Mammary epithelial cell (primary cell): ENCODE results near the gene SUMF1.

Experiments used
- EZH2 ChIP-seq: IDR thresholded peaks from 2 replicates; pipeline ENCODE4 v1.6.1; 2012; ENCODE audit warnings: low read length, inconsistent platforms, borderline replicate concordance
- TF ChIP-seq, protein P1 (sequence below), 2 donors: IDR thresholded peaks in 1 of 2; conservative IDR thresholded peaks in 1 of 2; 2 replicates each; pipeline ENCODE4 v1.5.1; 2011 to 2012; ENCODE audit warnings: inconsistent platforms in 2 of 2, low read length in 2 of 2, mild to moderate bottlenecking in 2 of 2, control low read depth in 1 of 2, low read depth in 1 of 2; ENCODE audit not compliant: insufficient read depth in 1 of 2; ENCODE audit errors: extremely low read depth in 1 of 2

DNA sequence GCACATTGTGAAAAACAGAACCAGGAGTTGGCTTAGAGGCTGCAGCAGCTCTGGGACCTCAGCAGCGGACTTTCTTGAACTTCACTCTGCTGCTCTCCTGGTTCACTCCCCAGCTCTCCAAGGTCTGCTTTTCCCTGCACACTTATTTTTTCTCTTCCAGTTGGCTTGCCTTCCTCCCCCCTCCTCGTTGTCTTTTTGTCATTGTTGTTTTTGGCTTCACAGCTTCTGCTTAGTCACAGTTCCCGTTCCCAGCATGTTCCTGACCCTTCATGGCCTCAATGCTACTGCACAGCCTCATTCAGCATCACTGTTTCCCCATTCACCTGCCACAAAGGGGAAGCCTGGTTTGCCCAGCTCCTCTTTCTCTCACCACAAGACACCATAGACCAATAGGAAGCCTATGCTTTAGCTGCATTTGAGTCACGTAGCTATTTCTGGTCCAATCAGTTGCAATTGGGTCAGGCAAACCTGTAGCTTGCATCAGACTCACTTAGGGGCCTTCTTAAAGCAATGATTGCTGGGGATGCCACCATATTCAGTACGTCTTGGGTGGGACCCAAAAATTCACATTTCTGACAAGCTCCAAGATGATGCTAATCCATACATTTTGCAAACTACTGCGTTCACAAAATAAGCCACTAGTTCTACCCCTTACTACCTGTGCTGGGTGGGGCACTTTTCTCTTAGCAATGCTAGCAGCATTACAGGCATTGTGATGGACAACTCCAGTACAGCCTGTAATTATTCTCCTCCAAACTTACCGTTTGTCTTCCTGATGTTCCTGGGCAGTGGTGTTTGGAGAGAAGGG is 7.8 kb upstream of the SUMF1 start:
- TF ChIP-seq, protein P1, sequence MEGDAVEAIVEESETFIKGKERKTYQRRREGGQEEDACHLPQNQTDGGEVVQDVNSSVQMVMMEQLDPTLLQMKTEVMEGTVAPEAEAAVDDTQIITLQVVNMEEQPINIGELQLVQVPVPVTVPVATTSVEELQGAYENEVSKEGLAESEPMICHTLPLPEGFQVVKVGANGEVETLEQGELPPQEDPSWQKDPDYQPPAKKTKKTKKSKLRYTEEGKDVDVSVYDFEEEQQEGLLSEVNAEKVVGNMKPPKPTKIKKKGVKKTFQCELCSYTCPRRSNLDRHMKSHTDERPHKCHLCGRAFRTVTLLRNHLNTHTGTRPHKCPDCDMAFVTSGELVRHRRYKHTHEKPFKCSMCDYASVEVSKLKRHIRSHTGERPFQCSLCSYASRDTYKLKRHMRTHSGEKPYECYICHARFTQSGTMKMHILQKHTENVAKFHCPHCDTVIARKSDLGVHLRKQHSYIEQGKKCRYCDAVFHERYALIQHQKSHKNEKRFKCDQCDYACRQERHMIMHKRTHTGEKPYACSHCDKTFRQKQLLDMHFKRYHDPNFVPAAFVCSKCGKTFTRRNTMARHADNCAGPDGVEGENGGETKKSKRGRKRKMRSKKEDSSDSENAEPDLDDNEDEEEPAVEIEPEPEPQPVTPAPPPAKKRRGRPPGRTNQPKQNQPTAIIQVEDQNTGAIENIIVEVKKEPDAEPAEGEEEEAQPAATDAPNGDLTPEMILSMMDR (conservative IDR thresholded peaks at IDR 0.05 in 1 of 2, IDR thresholded peaks at IDR 0.05 in 1 of 2; ENCODE audit: extremely low read depth in 1 of 2, insufficient read depth in 1 of 2, low read depth in 1 of 2, low read length in 2 of 2) = no peak
- no peak for TF ChIP-seq EZH2
